Activated CD4-positive, alpha-beta T cell treated with anti-CD3 and anti-CD28 coated beads, Interleukin-2, Interleukin-4, amounts not matched to agents 100 ng/mL and 50 ng/mL, durations not matched to agents 16 hours and 8 hours (primary cell): ENCODE data around the gene STPG3.

Experiments
- DNase-seq: peaks from one replicate; pipeline ENCODE4 v3.0.0-alpha.2; 2020; ENCODE audit warnings: low spot score

STPG3 gene

GRCh38 chr9:137280474-137281344 is 29.6 kb downstream of the STPG3 start:
- no peak for DNase-seq

DNA sequence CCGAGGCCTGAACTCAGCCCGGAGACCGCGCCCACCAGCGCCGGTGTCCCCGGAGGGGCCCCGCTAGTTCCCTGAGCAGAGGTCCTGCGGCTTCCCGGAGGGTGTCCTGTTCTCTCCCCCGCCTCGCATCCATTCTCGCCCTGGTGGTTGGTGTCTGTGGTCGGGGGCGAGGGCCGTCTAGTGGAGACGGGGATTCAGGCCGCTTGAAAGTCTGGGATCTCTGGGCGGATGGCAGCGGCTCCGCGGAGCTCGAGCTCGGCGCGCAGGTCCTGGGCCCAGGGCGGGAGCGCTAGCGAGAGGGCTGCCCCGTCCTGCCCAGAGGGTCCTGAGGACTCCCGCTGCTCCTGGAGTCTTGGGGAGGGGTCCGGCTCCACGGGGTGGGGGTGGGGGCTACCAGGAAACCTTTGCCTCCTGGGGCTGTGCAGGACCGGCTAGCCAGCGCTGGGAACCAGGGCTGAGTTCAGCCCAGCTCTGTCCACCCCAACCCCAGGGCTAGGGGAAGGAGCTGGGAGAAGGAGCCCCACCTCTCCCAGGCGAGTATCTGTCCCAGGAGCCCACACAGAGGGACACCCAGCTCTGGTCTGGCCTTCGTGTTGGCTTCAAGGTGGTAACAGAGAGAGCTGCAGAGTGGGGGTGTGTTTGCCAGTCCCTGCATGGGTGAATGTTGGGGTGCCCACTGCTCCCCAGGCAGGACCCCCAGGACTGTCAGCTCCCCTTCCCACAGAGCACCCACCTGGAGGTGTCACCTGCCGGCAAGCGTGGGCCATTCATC is 30.4 kb downstream of the STPG3 start:
- no peak for DNase-seq

DNA sequence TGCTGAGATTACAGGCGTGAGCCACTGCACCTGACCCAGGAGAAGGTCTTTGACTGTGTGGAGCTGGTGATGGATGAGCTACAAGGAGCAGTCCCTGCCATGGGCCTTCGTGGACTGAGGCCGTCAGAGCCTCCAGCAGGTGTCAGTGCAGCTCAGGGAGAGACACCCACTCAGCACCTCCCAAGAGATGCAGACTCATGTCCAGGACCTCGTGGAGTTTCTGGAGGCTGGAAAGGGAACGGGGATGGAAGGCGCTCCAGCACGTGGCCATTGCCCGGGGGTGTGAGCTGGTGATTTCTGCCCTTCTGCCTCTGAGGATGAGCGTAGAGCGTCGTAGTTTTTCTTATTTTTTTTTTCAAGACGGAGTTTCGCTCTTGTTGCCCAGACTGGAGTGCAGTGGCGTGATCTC is 35.9 kb downstream of the STPG3 start:
- DNase-seq = peak; percentile 30

GRCh38 chr9:137293094-137293481 is 42.0 kb downstream of the STPG3 start:
- no peak for DNase-seq

DNA sequence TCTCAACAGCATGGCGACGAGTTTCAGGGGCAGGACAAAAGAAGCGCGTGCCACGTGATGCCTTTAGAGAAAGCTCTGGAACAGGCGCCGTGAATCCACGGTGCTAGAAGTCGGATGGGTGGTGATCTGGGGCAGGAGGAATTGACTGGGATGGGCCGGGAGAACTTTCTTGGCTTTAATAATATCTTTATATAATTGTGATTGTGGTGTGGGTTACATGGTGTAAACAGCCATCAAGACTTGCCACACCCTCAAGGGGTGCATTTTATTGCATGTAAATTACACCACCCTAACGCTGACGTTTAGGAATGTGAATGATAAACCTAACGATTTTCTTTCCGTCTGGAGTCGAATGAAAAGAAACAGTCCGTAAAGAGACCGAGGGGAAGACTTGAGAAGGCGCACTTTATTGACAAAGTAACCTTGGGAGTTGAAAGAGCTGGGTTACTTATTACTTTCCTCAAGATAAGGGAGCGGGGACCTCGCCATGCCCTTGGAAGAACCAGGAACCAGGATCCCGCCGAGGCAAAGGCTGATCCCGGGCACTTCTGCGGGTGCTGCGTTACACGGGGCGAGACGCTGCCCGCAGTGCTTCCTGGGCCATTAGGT is 42.5 kb downstream of the STPG3 start:
- no peak for DNase-seq

DNA sequence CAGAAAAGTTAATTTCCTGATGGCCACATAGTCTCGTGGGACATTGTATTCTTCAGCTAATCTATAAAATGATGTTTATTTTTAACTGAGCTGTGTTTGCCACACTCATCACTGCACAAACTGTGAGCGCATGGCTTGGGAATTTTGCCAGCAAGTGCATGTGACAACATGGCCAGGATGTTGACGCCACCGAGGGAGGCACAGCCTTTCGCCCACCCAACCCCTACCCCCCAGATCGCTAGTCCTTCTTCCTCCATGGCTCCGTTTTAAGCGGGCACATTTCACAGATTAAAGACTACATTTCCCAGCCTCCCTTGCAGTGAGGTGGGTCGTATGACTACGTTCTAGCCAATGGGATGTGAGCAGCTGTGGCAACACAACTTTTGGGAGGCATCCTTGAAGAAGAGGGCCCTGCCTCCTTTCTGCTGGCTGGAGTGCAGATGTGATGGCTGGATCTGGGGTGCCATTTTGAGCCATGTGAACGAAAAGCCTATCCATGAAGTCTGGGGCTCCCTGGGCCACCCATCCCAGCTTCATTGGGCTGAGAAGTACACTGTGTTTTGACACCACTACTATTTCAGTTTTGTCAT is 43.1 kb downstream of the STPG3 start:
- DNase-seq = peak; percentile 46

DNA sequence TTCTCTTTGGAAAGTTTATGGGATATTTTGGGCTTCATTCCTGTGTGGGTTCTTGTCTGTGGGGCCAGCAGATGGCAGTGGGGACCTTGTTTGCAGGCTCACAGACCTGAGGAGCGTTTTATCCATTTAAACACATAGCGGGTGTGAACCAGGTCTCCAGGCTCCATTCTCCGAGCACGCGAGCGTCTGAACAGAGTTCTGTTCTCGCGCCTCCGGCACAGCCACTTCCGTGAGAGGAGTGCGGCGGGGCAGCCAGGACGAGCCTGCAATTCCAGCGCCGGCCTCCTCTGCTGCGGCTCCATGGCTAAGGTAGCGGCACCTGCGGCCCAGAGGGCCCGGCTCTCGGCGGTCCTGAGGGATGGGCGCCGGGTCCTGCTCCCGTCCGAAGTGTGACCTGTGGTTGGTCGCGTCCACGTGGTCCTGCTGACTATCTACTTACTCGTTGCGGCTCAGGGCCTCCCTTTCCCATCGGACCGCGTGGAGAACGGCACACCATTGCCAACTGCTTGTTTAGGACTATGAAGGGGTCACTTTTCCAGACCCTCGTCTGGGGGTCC is 43.7 kb downstream of the STPG3 start:
- DNase-seq = no peak

DNA sequence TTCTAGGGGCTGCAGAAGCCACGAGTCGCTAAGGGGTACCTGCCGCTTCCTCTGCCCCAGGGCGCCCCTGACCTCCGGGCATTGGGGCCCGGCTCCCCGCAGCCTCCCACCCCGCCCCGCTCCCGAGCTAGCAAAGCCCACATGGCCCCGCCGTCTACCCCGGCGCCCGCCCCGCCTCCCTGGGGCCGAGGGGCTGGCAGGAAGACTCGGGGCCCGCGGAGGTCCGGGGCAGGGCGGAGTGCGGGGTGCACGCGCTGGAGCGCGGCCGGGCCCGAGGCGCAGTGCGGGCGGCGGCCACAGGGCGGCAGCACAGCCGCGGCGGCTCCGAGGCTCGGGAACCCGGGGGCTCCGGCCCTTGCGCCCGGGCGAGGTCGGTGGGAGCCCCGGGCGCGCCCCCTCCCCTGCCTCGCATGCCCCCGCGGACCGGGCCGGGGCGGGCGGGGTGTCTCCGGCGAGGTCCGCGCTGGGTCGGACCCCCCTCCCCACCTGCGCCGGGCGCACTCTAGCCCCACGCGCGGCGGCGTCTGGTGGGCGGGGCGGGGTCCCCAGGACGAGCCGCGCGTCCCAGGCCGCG is 44.2 kb downstream of the STPG3 start:
- peak; percentile 42 for DNase-seq

DNA sequence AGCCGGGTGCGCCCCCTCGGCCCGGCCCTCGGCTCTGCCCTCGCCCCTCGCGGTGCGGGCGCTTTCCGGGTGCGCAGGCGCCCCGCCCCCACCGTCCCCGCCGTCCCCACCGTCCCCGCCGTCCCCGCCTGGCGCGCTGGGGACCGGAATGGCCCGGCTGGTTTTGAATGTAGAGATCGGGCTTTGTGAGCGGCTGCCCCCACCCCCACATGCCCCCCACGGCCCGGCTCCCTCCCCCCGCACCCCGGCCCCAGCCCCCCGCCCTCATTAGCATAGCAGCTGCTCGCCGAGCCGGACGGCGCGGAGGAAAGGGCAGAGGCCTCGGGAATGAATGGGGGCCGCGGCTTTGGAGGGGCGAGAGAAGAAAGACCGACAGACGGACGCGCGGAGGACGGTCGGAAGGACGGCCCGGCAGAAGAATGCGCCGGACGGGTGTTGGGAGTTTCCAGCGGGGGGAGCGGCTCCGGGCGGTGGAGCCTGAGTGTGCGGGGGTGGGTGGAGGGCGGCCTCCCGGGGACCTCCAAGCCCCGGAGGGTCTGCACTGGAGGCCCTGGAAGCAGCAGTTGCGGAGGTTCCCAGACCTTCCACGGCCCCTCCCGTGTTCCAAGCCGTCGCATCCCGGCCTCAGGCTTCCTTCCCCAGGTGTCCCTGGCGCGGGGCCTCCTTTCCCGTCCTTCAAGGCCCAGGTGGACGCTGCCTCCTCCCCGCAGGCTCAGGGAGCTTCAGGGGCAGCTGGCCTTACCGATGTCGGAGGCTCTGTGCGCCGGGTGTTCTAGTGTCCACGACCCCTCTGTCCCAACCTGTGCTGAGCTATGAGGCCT is 45.0 kb downstream of the STPG3 start:
- no peak for DNase-seq

- no peak for DNase-seq
These were observed 45.9 kb downstream of the STPG3 start for GRCh38 chr9:137296670-137297664.

DNA sequence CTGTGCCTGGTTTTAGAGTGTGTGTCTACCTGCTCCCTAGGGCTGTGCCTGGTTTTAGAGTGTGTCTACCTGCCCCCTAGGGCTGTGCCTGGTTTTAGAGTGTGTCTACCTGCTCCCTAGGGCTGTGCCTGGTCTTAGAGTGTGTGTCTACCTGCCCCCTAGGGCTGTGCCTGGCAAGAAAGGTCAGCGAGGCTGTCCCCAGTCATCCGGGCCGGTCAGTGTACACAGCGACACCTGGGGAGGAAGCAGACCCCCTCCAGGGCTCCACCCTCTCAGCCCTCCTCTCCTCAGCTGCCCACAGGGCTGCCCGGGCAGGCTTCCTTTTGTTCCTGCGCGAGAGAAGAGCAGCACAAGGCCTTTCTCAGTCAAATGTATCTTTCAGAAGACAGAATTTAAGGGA is 46.9 kb downstream of the STPG3 start:
- DNase-seq = no peak

- no peak for DNase-seq
These were observed 47.5 kb downstream of the STPG3 start for GRCh38 chr9:137298401-137299202.

- no peak for DNase-seq
These were observed 48.1 kb downstream of the STPG3 start for GRCh38 chr9:137299203-137299565.

DNA sequence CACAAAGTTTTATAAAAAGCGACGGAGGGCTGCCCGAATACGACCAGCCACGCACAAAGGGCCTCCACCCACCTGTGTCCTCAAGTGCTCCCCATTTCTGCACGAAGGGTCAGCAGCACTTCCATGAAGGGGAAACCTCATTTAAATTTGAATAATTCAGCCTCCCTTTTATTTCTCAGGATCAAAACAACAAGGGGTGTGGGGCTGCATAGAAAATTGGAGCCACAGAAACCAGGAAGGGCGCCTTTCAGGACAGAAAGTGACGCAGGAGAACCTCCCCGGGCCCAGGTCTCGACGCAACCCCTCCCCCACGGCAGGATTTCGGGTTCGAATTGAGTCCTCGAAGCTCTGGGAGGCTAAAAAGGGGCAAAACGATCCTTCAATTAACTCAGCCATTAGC is 48.9 kb downstream of the STPG3 start:
- DNase-seq = no peak

GRCh38 chr9:137300567-137301080 is 49.5 kb downstream of the STPG3 start:
- no peak for DNase-seq

GRCh38 chr9:137301081-137301947 is 50.2 kb downstream of the STPG3 start:
- no peak for DNase-seq

DNA sequence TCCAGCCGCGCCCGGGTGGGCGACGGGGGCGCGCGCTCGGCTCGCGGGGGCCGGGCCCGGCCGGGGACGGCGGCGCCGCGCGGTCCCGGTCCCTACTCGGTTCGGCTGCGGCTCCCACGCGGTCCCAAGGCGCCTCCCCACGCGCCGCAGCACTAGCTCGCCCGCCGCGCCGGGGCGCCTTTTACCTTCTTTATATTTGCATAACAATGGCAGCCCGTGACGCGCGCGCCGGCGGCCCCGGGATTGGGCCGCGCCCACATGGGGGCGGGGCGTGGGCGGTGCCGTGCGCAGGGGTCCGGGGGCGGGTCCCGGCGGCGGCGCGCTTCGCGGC is 51.0 kb downstream of the STPG3 start, which contains the start of gene NRARP:
Gene NRARP (minus strand): TSS at position 154 of the 331 bp plus-strand sequence. CDS start 343 bp downstream, outside the sequence.
- peak; percentile 87 for DNase-seq
